IPS-18a (cell line): ENCODE data around the gene C2.
A peak's percentile ranks its signal among the peaks of the same experiment; 100 is the strongest.

Experiments used
- H3K27ac ChIP-seq: one replicate; pipeline ENCODE4 v1.5.1; 2013; ENCODE audit warnings: low read length
- H3K27me3 ChIP-seq: one replicate; pipeline ENCODE4 v1.6.1; 2013; ENCODE audit warnings: mild to moderate bottlenecking, low read length; ENCODE audit not compliant: control insufficient read depth, insufficient read depth
- H3K36me3 ChIP-seq: one replicate; pipeline ENCODE4 v1.6.1; 2013; ENCODE audit warnings: low read depth, low read length; ENCODE audit not compliant: control insufficient read depth
- H3K4me1 ChIP-seq: one replicate; pipeline ENCODE4 v1.6.1; 2013; ENCODE audit warnings: low read depth, low read length; ENCODE audit not compliant: control insufficient read depth
- H3K4me3 ChIP-seq: one replicate; pipeline ENCODE4 v1.5.1; 2013; ENCODE audit warnings: low read length
- H3K9ac ChIP-seq: one replicate; pipeline ENCODE4 v1.6.1; 2013; ENCODE audit warnings: mild to moderate bottlenecking, low read length, moderate library complexity
- H3K9me3 ChIP-seq: one replicate; pipeline ENCODE4 v1.6.1; 2013; ENCODE audit warnings: low read depth, low read length; ENCODE audit not compliant: control insufficient read depth

The C2 gene

DNA sequence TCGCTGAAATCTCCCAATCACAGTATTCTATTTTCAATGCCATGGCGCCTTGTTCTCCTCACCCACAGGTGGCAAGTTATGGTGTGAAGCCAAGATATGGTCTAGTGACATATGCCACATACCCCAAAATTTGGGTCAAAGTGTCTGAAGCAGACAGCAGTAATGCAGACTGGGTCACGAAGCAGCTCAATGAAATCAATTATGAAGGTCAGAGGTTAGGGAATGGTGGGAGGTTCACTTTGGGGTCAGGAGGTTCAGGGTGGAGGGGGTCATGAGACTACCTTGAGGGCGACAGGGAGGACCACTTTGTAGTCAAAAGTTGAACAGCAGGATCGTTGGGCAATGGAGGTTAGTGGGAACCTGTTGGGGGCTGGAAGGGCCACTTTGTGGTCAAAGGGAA, 20.8 kb downstream of the C2 start:
- H3K9me3 ChIP-seq: no peaks in the 10 kb centered on the region
- H3K9ac ChIP-seq: no peak overlapping the region
- peaks cover 3% of the 10 kb centered on the region for H3K4me1 ChIP-seq
- no peak overlapping the region for H3K4me3 ChIP-seq
- no peak overlapping the region for H3K27ac ChIP-seq
- peaks cover 19% of the 10 kb centered on the region for H3K36me3 ChIP-seq
- H3K27me3 ChIP-seq: peaks cover 8% of the 10 kb centered on the region

DNA sequence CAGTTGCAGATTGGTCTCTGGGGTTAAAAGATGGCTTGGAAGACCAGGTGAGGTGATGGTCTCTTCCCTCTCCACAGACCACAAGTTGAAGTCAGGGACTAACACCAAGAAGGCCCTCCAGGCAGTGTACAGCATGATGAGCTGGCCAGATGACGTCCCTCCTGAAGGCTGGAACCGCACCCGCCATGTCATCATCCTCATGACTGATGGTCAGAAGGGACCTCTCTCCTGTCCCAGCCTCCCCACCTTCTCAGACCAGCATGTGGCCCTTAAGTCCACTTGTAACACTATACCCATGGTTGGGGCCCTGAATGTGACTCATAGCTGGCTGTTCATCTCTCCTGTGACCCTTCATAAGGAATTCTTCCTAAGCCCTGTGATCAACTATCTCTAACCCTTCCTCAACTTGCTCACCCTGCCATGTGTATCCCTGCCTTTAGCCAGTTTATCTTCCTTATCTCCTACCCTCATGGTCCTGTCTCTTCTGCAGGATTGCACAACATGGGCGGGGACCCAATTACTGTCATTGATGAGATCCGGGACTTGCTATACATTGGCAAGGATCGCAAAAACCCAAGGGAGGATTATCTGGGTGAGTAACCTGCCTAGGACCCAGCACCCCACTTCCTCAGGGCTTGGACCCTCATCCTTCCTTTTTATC, 21.4 kb downstream of the C2 start:
- Histone ChIP-seq H3K4me1 (peaks cover 3% of the 10 kb centered on the region), H3K36me3 (peaks cover 25% of the 10 kb centered on the region), H3K9ac (no peak overlapping the region), H3K27me3 (peaks cover 5% of the 10 kb centered on the region), H3K27ac (no peak overlapping the region), H3K4me3 (no peak overlapping the region), H3K9me3 (no peaks in the 10 kb centered on the region)

DNA sequence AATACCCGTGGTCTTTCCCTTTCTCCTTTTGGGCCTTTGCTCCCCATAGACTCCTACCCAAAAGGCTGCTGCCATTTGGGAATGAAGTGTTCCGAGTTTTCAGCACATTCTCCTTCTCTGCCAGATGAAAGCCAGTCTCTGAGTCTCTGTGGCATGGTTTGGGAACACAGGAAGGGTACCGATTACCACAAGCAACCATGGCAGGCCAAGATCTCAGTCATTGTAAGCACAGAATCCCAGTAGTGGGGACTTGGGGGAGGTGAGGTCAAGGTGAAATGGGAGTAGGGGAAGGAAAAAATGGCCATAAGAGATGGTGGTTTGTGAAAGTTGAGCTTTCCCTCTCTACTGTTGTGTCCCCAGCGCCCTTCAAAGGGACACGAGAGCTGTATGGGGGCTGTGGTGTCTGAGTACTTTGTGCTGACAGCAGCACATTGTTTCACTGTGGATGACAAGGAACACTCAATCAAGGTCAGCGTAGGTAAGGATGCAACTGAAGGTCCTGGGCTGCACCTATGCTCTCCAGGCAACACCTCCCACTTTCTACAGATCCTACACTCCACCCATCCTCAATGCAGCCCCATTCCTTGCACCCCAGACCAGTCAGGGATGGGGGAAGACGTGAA, 22.5 kb downstream of the C2 start:
- Histone ChIP-seq H3K9me3 (no peaks in the 10 kb centered on the region), H3K4me3 (no peak overlapping the region), H3K36me3 (peaks cover 37% of the 10 kb centered on the region), H3K4me1 (peaks cover 3% of the 10 kb centered on the region), H3K27ac (no peak overlapping the region), H3K27me3 (peaks cover 5% of the 10 kb centered on the region), H3K9ac (no peak overlapping the region)

DNA sequence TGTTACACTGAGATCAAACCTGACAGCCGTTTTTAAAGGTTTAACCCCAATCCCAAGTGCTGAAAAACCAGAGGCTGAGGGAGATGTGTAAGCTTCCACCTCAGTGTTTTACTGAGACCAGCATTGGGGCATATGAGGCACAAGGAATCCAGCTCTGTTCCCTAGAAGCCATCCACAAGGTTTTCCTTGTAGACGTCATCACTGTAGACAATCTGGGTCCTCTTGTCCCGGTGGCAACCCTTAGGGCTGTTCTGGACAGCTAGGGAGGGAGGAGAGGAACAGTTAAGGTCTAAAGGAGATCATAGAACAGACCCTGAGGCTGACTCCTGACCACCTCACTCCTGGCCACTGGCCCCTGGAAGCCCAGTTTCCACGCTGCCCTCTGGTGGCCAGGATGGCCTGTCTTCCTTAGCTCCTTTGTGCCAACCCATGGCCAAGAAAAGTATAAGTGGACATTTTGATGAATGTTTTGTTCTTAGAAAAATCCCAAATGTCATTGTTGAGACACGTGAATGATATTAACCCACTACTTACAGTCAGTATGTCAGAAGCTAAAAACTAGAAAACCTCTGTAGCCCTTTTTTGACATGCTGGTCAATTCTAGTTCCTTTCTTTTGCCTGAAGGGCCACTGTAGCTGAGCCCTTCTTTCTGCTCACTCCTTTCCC, 24.8 kb downstream of the C2 start:
- peaks cover 49% of the 10 kb centered on the region for H3K36me3 ChIP-seq
- H3K4me1 ChIP-seq: no peaks in the 10 kb centered on the region
- H3K27ac ChIP-seq: no peak overlapping the region
- H3K9me3 ChIP-seq: no peaks in the 10 kb centered on the region
- no peak overlapping the region for H3K9ac ChIP-seq
- no peak overlapping the region for H3K4me3 ChIP-seq
- H3K27me3 ChIP-seq: peaks cover 5% of the 10 kb centered on the region

DNA sequence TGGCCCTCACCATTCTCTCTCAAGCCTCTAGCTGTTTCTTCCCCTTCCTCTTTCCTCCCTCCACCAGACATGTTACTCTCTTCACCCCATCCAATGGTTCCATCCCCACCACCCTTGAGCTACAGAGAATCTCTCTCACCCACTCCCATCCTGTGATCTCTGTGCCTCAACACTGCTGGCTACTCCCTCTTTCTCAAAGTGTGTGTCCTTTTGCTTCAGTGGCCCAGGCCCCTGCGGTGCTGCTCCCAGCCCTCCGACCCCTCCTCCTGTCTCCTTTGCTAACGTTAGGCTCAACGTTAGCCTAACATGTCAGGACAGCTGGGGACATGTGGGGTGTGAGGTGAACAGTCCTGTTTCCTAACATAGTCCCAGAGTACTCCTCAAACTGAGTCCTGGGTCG, 25.4 kb downstream of the C2 start:
- Histone ChIP-seq H3K9me3 (no peaks in the 10 kb centered on the region), H3K4me1 (no peaks in the 10 kb centered on the region), H3K27ac (no peak overlapping the region), H3K36me3 (peaks cover 49% of the 10 kb centered on the region), H3K27me3 (peaks cover 4% of the 10 kb centered on the region), H3K4me3 (no peak overlapping the region), H3K9ac (no peak overlapping the region)

DNA sequence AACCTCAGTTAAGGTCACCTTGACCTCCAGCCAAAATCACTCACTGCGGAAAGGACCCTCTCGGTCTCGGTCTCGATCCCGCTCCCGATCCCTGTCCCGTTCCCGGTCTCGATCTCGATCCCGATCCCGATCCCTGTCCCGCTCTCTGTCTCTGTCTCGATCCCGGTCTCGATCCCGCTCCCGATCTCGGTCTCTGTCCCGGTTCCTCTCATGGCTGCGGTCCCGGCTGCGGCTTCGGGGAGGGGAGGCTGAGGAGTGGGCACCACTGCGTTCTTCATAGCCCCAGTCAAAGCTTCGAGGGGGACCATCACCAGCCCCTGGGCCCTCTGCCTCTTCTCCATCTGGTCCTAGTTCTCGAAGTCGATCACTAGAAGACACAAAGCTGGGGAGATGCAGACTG, 27.0 kb downstream of the C2 start:
- Histone ChIP-seq H3K27ac (no peak overlapping the region), H3K9me3 (no peaks in the 10 kb centered on the region), H3K4me3 (no peak overlapping the region), H3K4me1 (no peaks in the 10 kb centered on the region), H3K27me3 (no peaks in the 10 kb centered on the region), H3K9ac (no peak overlapping the region), H3K36me3 (peaks cover 49% of the 10 kb centered on the region)

DNA sequence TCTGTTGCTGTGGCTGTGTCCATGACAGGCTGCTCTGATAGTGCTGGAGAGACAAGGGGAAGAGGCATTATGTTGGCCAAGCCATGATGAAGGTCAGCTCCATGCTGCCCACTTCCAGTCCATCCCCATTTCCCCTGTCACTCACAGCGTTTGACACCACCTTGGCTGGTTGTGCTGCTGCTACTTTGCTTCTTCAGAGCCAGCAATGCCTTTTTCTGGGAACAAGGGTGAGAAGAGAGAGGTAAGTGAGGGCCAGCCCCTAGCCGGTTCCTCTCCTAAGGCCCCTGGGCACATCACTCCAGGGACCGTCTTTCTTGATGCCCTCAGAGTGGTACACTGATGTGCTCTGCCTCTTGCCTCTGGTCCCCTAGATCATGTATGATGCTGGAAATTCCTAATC, 29.3 kb downstream of the C2 start:
- Histone ChIP-seq H3K4me3 (no peak overlapping the region), H3K27ac (no peak overlapping the region), H3K4me1 (no peaks in the 10 kb centered on the region), H3K9ac (no peak overlapping the region), H3K36me3 (peaks cover 46% of the 10 kb centered on the region), H3K27me3 (no peaks in the 10 kb centered on the region), H3K9me3 (no peaks in the 10 kb centered on the region)

DNA sequence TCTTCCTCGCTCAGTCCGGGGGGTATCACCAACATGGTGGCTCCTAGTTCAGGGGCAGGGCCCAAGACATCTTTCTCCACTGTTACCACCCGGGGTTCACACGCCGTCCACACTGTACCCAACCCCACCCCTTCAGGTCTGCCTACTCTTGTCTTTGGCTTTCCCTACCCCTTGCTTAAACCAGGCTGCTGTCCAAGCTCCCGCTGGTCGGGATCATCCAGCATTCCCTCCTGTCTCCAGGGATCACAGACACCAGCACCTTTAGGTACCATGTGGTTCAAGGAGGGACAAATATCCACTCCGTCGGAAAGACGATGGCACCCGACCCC, 30.9 kb downstream of the C2 start:
- Histone ChIP-seq H3K9ac (peak overlapping the region; percentile 83), H3K27ac (peak overlapping the region; percentile 36), H3K36me3 (peaks cover 52% of the 10 kb centered on the region), H3K4me1 (no peaks in the 10 kb centered on the region), H3K27me3 (no peaks in the 10 kb centered on the region), H3K9me3 (no peaks in the 10 kb centered on the region), H3K4me3 (peak overlapping the region; percentile 87)

DNA sequence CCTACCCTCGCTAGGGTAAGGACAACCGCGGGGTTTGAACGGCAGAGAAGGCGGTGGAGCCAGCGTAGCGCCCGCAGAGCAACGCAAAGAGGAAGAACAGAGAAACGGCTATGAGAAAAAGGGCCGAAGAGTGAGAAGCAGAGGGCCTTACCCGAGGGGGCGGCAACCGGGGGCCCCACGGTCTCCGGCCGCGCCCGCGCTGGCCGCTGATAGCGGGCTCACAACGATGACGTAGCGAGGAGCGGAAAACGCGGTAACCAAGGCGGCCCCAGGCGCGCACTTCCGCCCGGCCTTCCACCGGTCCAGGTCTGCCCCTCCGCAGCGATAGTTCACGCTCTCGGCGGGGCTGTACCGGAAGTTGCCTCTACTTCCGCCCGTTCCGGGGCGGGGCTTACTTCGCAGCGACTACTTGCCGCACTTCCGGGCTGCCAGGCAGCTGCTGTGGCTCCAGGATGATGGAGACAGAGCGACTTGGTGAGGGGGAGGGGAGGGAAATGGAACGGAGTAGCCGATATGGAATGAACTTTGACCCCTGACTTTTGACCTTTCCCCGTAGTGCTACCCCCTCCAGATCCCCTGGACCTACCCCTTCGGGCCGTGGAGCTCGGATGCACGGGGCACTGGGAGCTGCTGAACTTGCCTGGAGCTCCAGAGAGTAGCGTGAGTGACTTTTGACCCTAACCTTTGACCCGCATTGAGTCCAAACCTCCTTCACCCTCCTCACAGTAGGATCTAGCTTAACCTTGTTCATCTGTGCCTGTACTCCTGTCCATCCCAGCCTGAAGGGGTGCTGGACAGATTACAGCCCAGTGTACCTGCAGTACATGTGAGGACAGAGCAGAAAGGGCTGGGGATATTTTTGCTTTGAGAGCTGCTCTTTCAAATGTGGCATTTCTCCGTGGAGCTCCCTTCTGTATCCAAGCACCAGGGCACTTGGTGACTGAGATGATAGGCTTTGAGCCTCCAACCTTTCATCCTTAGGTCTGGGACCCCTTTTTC, 31.5 kb downstream of the C2 start, which contains the start of the genes NELFE and SKIC2:
Gene NELFE, minus strand, starts transcription at position 231 of the 999 bp plus-strand sequence. CDS start 525 bp downstream, outside the sequence.
Gene SKIC2, plus strand, starts transcription at position 435 of the 999 bp plus-strand sequence. Its CDS starts 18 bp downstream, at position 453.
- peak within 1 kb of the TSS; percentile 36 for H3K27ac ChIP-seq
- peak within 1 kb of the TSS; percentile 83 for H3K9ac ChIP-seq
- no peaks in the 10 kb centered on the region for H3K9me3 ChIP-seq
- H3K27me3 ChIP-seq: no peaks in the 10 kb centered on the region
- H3K4me1 ChIP-seq: no peaks in the 10 kb centered on the region
- peaks cover 51% of the 10 kb centered on the region for H3K36me3 ChIP-seq
- H3K4me3 ChIP-seq: peak within 1 kb of the TSS; percentile 87

DNA sequence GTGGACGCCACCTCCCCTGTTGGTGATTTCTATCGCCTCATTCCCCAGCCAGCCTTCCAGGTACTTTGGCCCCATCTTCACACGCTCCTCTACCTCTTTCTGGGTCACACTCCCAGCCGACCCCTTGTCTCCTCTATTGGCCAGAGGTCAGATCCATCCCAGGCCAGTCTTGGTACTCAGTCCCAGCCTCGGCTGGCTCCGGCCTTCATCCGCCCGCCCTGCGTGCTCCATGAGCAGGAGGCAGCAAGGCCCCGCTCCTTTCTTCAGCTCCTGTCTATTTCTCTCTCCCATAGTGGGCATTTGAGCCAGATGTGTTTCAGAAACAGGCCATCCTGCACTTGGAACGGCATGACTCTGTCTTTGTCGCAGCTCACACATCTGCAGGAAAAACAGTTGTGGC, 34.1 kb downstream of the C2 start:
- Histone ChIP-seq H3K27me3 (no peaks in the 10 kb centered on the region), H3K4me3 (no peak overlapping the region), H3K36me3 (peaks cover 46% of the 10 kb centered on the region), H3K4me1 (no peaks in the 10 kb centered on the region), H3K9me3 (no peaks in the 10 kb centered on the region), H3K27ac (no peak overlapping the region), H3K9ac (no peak overlapping the region)

DNA sequence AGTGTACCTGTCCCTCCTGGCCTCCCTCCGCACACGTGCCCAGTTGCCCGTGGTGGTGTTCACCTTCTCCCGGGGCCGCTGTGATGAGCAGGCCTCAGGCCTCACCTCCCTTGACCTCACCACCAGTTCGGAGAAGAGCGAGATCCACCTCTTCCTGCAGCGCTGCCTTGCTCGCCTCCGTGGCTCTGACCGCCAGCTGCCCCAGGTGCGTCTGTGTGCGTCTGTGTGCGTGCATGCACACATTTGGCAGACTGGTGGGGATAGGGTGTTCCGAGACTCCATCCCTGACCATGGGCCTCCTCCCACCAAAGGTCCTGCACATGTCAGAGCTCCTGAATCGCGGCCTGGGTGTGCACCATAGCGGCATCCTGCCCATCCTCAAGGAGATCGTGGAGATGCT, 36.4 kb downstream of the C2 start:
- H3K36me3 ChIP-seq: peaks cover 63% of the 10 kb centered on the region

More for the DNA sequence above, 36.4 kb downstream of the C2 start:
- no peaks in the 10 kb centered on the region for H3K4me1 ChIP-seq
- no peaks in the 10 kb centered on the region for H3K27me3 ChIP-seq
- no peak overlapping the region for H3K4me3 ChIP-seq
- H3K27ac ChIP-seq: no peak overlapping the region
- H3K9ac ChIP-seq: no peak overlapping the region
- H3K9me3 ChIP-seq: no peaks in the 10 kb centered on the region
